Thyroid gland (tissue), 4 donors: ENCODE results near the gene ZNF280D. TPM values are rescaled to one million over a fixed set of nuclear protein-coding genes. Genes with fewer than 3 reads are reported as not detected.

Source experiments
- DNase-seq, 2 donors: peaks; one replicate each; pipeline ENCODE4 v3.0.0-alpha.2; 2019
- H3K27ac ChIP-seq, 3 donors: fragments of 200-600 bp; sonication (generic); 1 replicate in 2 of 3; 2 replicates in 1 of 3; pipeline ENCODE4 v1.5.1; 2016 to 2019; ENCODE audit warnings: mild to moderate bottlenecking in 1 of 3, moderate library complexity in 1 of 3
- H3K27me3 ChIP-seq: fragments of 200-600 bp; sonication (generic); one replicate; pipeline ENCODE4 v1.5.1; 2019
- H3K36me3 ChIP-seq, 2 donors: fragments of 200-600 bp; sonication (generic); one replicate each; pipeline ENCODE4 v1.5.1; 2016 to 2019
- H3K4me1 ChIP-seq, 2 donors: fragments of 200-600 bp; sonication (generic); one replicate each; pipeline ENCODE4 v1.5.1; 2017 to 2019
- H3K4me3 ChIP-seq, 3 donors: fragments of 200-600 bp; sonication (generic); replicated peaks in 1 of 3; 1 replicate in 2 of 3; 2 replicates in 1 of 3; pipeline ENCODE4 v1.5.1; 2016; ENCODE audit warnings: mild to moderate bottlenecking in 1 of 3
- H3K9me3 ChIP-seq: fragments of 200-600 bp; sonication (generic); one replicate; pipeline ENCODE4 v1.5.1; 2017
- CTCF ChIP-seq, 6 experiments: fragments of 200-600 bp in 3 of 6; fragments of 450-650 bp in 3 of 6; sonication (generic) in 3 of 6; IDR thresholded peaks; one replicate each; pipeline ENCODE4 v1.5.1; 2016 to 2019; ENCODE audit warnings: antibody characterized with exemption in 6 of 6, mild to moderate bottlenecking in 2 of 6, inconsistent platforms in 1 of 6, moderate library complexity in 1 of 6
- POLR2A ChIP-seq, 2 donors: fragments of 450-650 bp; IDR thresholded peaks; one replicate each; pipeline ENCODE4 v1.6.1; 2017; ENCODE audit warnings: antibody characterized with exemption in 2 of 2, mild to moderate bottlenecking in 2 of 2, moderate library complexity in 1 of 2
- WGBS, 2 donors: methylation state at CpG; one replicate each; pipeline ENCODE4 v1.1.5; 2017; 5-methylcytosine and 5-hydroxymethylcytosine counted together
- intact Hi-C: fragments of 100-400 bp; cut with DNase I; formaldehyde crosslinking; loops from one replicate; pipeline ENCODE4 v1.15.1; 2023
- total RNA-seq, 4 donors: library from RNA; depleted of rRNA; stranded (reverse); fragments of >200 nt; gene quantifications; one replicate each; pipeline ENCODE4 v1.2.3, GENCODE V29; 2016

The ZNF280D gene
- total RNA-seq, 4 donors from 2014 or later = 55.6 to 81.8 (median 61.4) TPM

DNA sequence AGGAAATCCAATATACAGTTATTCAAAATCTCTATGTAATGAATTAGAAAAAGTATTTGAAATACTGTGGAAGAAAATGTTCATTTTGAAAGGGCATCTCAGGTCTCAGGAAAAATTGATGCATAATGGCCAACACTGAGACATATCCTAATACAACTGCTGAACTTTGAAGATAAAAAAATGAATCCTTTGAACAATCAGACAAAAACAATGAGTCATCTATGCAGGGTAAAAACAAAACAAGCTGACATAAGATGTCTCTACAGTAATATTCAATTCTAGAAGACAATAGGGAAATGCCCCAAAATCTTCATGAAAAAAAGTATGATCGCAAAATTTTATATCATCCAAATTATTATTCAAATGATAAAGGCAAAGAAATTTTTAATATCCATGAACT is 34.0 kb upstream of the ZNF280D start:
- H3K27ac ChIP-seq = no peak overlapping the region
- WGBS, 2 donors = 78 to 87% methylated on average over 1 of the region's 1 CpG

DNA sequence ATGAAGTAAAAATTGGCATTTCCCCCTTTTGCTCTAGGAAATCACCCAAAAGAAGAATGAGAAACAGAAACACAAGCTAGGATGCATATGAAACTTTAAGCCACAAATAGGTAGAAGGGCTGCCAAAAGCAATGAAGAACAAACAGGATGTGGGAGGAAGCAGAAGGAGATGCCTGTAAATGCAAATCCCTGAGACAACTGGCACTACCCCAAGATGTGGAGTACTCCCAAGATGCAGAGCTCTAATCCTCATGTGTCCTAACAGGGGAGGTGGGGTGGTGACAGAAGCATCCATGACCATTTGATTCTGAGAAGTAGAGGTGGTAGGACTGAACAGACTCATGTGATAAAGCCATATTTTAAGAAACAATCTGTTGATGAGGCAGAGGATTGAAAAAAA is 31.9 kb upstream of the ZNF280D start:
- Histone ChIP-seq H3K27ac (no peak overlapping the region), H3K9me3 (no peaks in the 10 kb centered on the region), H3K4me1 (peaks cover 0 to 10% of the 10 kb centered on the region in 2 donors), H3K36me3 (no peaks in the 10 kb centered on the region), H3K4me3 (no peak overlapping the region), H3K27me3 (no peaks in the 10 kb centered on the region)
- intact Hi-C loops = no loop called here
- no peak for DNase-seq
- TF ChIP-seq CTCF (IDR thresholded peaks at IDR 0.05) (no peak), POLR2A (IDR thresholded peaks at IDR 0.05) (no peak)

More for the DNA sequence above, 34.0 kb upstream of the ZNF280D start:
- peaks cover 0 to 10% of the 10 kb centered on the region in 2 donors for H3K4me1 ChIP-seq
- intact Hi-C loops = no loop called here
- H3K27me3 ChIP-seq = no peaks in the 10 kb centered on the region
- no peak for TF ChIP-seq POLR2A (IDR thresholded peaks at IDR 0.05)
- no peak for TF ChIP-seq CTCF (IDR thresholded peaks at IDR 0.05)
- no peak overlapping the region for H3K4me3 ChIP-seq
- H3K36me3 ChIP-seq = no peaks in the 10 kb centered on the region
- DNase-seq = no peak
- H3K9me3 ChIP-seq = no peaks in the 10 kb centered on the region

GRCh38 chr15:56763141-56763895 is 30.0 kb upstream of the ZNF280D start:
- intact Hi-C loops = no loop called here
- no peak overlapping the region for H3K27ac ChIP-seq
- no peaks in the 10 kb centered on the region for H3K27me3 ChIP-seq
- H3K4me3 ChIP-seq = no peak overlapping the region
- DNase-seq = no peak
- peaks cover 0 to 10% of the 10 kb centered on the region in 2 donors for H3K4me1 ChIP-seq
- 83 to 89% methylated on average over 1 of the region's 1 CpG for WGBS, 2 donors
- no peaks in the 10 kb centered on the region for H3K9me3 ChIP-seq
- no peaks in the 10 kb centered on the region for H3K36me3 ChIP-seq
- TF ChIP-seq CTCF (IDR thresholded peaks at IDR 0.05) (no peak), POLR2A (IDR thresholded peaks at IDR 0.05) (no peak)

DNA sequence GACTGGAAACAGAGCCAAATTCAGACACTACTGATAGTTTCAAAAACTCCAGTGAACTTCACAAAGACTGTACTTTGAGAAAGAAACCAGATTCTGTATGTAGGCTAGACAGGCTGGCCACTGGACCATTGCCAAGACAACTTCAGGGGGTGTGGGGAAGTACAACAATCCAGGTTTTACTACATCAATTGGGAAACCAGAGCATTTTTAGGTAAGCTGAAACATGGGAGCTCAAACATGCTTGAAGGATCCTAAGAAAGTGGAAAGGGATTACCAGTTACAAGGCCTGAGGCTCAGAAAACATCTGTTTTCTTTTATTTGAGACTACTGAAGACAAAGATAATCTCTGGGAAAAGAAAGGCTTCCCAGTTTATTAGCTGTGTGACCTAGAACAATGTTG is 26.9 kb upstream of the ZNF280D start:
- no peak overlapping the region for H3K27ac ChIP-seq
- TF ChIP-seq CTCF (IDR thresholded peaks at IDR 0.05) = no peak
- TF ChIP-seq POLR2A (IDR thresholded peaks at IDR 0.05) = no peak
- H3K9me3 ChIP-seq = no peaks in the 10 kb centered on the region
- H3K4me3 ChIP-seq = no peak overlapping the region
- intact Hi-C loops = no loop called here
- DNase-seq = no peak
- no peaks in the 10 kb centered on the region for H3K36me3 ChIP-seq
- H3K27me3 ChIP-seq = no peaks in the 10 kb centered on the region
- peaks cover 0 to 10% of the 10 kb centered on the region in 2 donors for H3K4me1 ChIP-seq

GRCh38 chr15:56759450-56759845 is 26.1 kb upstream of the ZNF280D start:
- WGBS, 2 donors = 84 to 89% methylated on average over 4 to 5 of the region's 5 CpGs
- Histone ChIP-seq H3K36me3 (no peaks in the 10 kb centered on the region), H3K27me3 (no peaks in the 10 kb centered on the region), H3K4me3 (no peak overlapping the region), H3K4me1 (peaks cover 0 to 10% of the 10 kb centered on the region in 2 donors), H3K27ac (no peak overlapping the region), H3K9me3 (no peaks in the 10 kb centered on the region)
- intact Hi-C loops = no loop called here
- peak; percentile 4 for DNase-seq
- TF ChIP-seq CTCF (IDR thresholded peaks at IDR 0.05) (no peak), POLR2A (IDR thresholded peaks at IDR 0.05) (no peak)
